Esophagus muscularis mucosa (tissue), 4 donors: ENCODE data around the gene PIGC. TPM values are rescaled to one million over a fixed set of nuclear protein-coding genes. Genes with fewer than 3 reads are reported as not detected.

ENCODE experiments used
- DNase-seq: peaks from one replicate; pipeline ENCODE4 v3.0.0-alpha.2; 2017; ENCODE audit errors: extremely low spot score
- H3K27ac ChIP-seq, 4 donors: fragments of 200-600 bp; sonication (generic); replicated peaks in 1 of 4; 1 replicate in 3 of 4; 2 replicates in 1 of 4; pipeline ENCODE4 v1.5.1; 2016 to 2019; ENCODE audit warnings: mild to moderate bottlenecking in 1 of 4
- H3K27me3 ChIP-seq, 4 donors: fragments of 200-600 bp; sonication (generic); one replicate each; pipeline versions ENCODE4 v1.5.1 to v1.6.0; 2016 to 2019
- H3K36me3 ChIP-seq, 4 donors: fragments of 200-600 bp; sonication (generic); one replicate each; pipeline ENCODE4 v1.5.1; 2016 to 2019
- H3K4me1 ChIP-seq, 4 donors: fragments of 200-600 bp; sonication (generic); one replicate each; pipeline ENCODE4 v1.5.1; 2016 to 2019
- H3K4me3 ChIP-seq, 4 donors: fragments of 200-600 bp; sonication (generic); 1 replicate in 2 of 4; 2 replicates in 2 of 4; pipeline ENCODE4 v1.5.1; 2016 to 2019; ENCODE audit warnings: mild to moderate bottlenecking in 4 of 4, moderate library complexity in 1 of 4
- H3K9me3 ChIP-seq, 4 donors: fragments of 200-600 bp; sonication (generic); 1 replicate in 3 of 4; 2 replicates in 1 of 4; pipeline ENCODE4 v1.5.1; 2016 to 2019
- EP300 ChIP-seq: sonication (generic); formaldehyde crosslinking; IDR thresholded peaks from one replicate; pipeline ENCODE4 v1.6.1; 2017; ENCODE audit warnings: antibody characterized with exemption
- POLR2A ChIP-seq: fragments of 450-650 bp; IDR thresholded peaks from one replicate; pipeline ENCODE4 v1.6.1; 2017; ENCODE audit warnings: antibody characterized with exemption, moderate library complexity, mild to moderate bottlenecking, low read depth
- POLR2AphosphoS5 ChIP-seq, 2 donors: sonication (generic); formaldehyde crosslinking; IDR thresholded peaks; one replicate each; pipeline ENCODE4 v1.6.1; 2017; ENCODE audit warnings: antibody characterized with exemption in 2 of 2
- WGBS: methylation state at CpG from one replicate; pipeline ENCODE4 v1.1.5; 2018; 5-methylcytosine and 5-hydroxymethylcytosine counted together
- intact Hi-C: fragments of 100-400 bp; cut with DNase I; formaldehyde crosslinking; loops from one replicate; pipeline ENCODE4 v1.15.1; 2023
- total RNA-seq, 4 donors: library from RNA; depleted of rRNA; stranded (reverse); fragments of >200 nt; gene quantifications; one replicate each; pipeline versions ENCODE4 v1.1.0 to v1.2.1, GENCODE V29; 2016
- TF ChIP-seq, protein P1 (sequence below), 3 experiments: fragments of 200-600 bp in 2 of 3; fragments of 450-650 bp in 1 of 3; sonication (generic) in 2 of 3; IDR thresholded peaks; one replicate each; pipeline ENCODE4 v1.5.1; 2017 to 2019; ENCODE audit warnings: antibody characterized with exemption in 3 of 3, mild to moderate bottlenecking in 2 of 3, moderate library complexity in 1 of 3

Gene PIGC
- total RNA-seq, 4 donors from 2014 or later = 18.9 to 25.7 (median 20.9) TPM

DNA sequence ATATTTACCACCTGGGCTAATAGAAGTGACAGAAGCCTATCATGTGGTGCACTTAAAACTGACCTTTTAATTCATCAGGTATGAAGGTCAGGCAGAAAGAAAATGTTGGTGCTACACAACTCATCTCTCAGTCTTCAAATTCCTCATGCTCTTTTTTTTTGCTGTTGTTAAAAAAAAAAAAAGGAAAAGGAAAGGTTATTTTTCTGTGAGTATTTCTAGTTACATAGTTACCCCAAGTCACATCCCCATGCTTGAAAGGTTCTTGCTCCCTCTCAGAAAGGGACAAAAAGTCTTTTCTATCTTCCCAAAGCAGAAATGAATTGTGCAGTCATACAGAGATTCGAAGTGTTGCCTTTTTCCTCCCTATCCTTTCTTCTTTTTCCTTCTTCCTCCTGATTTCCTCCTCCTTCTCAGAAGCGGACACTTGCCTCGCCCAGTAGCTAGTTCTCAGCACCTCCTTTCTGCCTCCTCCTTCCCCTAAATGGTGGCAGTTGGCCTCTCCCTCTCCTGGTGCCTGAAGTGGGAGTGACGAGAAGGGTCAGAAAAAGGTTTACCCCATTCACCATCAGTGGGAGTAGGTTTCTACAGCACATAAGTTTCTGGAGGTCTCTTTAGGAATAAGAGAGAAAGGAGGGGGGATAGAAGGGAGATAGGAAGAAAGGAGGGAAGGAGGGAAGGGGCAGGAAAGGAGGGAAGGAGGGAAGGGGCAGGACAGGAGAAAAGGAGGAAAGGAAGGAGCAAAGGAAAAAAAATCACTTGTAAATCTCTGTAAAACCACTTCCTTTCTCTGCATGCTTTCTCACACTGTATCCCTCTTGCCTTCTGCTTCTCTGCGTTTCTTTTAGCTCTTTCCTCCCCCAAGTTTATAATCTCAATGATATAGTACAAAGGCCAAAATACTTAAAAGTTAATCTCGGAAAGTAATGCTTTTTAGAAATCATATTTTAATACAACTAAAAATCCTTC is 43.8 kb downstream of the PIGC start:
- Histone ChIP-seq H3K27me3 (no peaks in the 10 kb centered on the region), H3K27ac (peak overlapping the region; percentile 75 to 82 (median 82)), H3K4me1 (peaks cover 29 to 58% (median 48%) of the 10 kb centered on the region in 4 donors), H3K36me3 (no peaks in the 10 kb centered on the region), H3K9me3 (no peaks in the 10 kb centered on the region), H3K4me3 (no peak overlapping the region)
- TF ChIP-seq POLR2AphosphoS5 (IDR thresholded peaks at IDR 0.05) (no peak), POLR2A (no peak), EP300 (no peak)
- TF ChIP-seq, protein P1, sequence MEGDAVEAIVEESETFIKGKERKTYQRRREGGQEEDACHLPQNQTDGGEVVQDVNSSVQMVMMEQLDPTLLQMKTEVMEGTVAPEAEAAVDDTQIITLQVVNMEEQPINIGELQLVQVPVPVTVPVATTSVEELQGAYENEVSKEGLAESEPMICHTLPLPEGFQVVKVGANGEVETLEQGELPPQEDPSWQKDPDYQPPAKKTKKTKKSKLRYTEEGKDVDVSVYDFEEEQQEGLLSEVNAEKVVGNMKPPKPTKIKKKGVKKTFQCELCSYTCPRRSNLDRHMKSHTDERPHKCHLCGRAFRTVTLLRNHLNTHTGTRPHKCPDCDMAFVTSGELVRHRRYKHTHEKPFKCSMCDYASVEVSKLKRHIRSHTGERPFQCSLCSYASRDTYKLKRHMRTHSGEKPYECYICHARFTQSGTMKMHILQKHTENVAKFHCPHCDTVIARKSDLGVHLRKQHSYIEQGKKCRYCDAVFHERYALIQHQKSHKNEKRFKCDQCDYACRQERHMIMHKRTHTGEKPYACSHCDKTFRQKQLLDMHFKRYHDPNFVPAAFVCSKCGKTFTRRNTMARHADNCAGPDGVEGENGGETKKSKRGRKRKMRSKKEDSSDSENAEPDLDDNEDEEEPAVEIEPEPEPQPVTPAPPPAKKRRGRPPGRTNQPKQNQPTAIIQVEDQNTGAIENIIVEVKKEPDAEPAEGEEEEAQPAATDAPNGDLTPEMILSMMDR (IDR thresholded peaks at IDR 0.05) = no peak
- DNase-seq = no peak
- intact Hi-C loops = loop anchor here (1.0 to 10.0 kb wide), 6 partner anchors 38 to 398 kb away; no protein-coding TSS in a partner anchor
- WGBS = 64% methylated on average over 6 of the region's 6 CpGs

DNA sequence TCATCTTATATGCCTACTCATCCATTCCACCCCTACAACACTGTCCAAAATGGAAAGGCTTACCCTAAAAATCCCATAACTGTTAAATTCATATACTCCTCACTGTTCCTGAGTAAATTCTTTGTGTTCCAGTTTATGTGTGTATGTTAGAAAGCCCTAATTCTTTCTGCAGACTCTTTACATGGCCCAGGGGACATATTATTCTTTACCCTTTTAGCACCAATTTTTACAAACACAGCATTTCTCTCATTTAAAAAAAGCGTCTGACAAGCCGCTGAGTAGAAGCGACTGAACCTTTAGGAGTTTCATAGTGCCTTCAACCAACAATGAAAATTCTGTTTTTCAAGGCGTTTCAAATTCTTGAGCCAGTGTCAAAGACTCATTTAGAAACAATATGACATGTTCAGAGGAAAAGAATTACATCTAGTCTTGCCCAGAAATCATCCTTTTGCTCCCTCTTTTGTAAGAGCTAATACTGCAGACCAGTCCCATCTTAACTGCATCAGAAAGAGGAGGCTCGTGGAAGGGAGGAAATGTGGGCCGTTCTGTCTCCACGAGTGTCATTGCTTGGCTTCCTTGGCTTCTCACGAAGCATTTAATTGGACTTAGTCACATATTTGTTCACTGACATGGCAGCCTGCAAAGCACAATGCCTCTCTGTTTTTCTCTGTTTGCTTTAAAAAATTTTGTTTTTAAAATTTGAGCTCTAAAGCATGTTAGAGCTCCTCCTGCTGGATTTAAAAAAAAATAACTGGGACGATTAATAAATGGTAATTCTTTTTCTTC is 44.7 kb downstream of the PIGC start:
- DNase-seq = no peak
- intact Hi-C loops = loop anchor here (2.0 to 10.0 kb wide), 3 partner anchors 37 to 254 kb away; no protein-coding TSS in a partner anchor
- WGBS = 20% methylated on average over 9 of the region's 9 CpGs
- H3K9me3 ChIP-seq = no peaks in the 10 kb centered on the region
- H3K4me3 ChIP-seq = peak overlapping the region; percentile 13 to 37 (median 15)
- peaks cover 29 to 67% (median 57%) of the 10 kb centered on the region in 4 donors for H3K4me1 ChIP-seq
- TF ChIP-seq, protein P1 (IDR thresholded peaks at IDR 0.05) = peak; percentile 64 to 82 (median 77)
- TF ChIP-seq POLR2AphosphoS5 (IDR thresholded peaks at IDR 0.05) = peak; percentile 70 to 80
- TF ChIP-seq EP300 = no peak
- no peaks in the 10 kb centered on the region for H3K36me3 ChIP-seq
- no peaks in the 10 kb centered on the region for H3K27me3 ChIP-seq
- peak overlapping the region; percentile 75 to 82 (median 82) for H3K27ac ChIP-seq

DNA sequence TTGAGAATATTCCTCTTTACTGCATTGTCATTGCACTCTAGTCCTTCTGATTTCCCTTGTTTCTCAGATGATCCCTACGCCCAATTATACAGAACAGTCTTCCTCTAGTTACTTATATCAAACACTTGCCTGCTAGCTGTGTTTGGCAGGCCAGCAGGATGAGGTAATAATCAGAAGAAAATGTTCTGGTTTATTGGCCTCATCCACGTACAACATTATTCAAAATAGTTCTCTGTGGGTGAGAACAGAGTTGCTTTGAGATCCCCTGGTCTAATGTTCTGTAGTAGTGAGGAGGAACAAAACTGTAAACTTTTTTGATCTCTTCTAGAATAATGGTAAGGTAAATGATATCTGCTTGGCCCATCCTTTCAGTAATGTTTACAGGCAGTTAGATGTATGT is 45.7 kb downstream of the PIGC start:
- DNase-seq = no peak
- H3K9me3 ChIP-seq = no peaks in the 10 kb centered on the region
- peaks cover 29 to 77% (median 67%) of the 10 kb centered on the region in 4 donors for H3K4me1 ChIP-seq
- intact Hi-C loops = loop anchor here (2.0 to 10.0 kb wide), 3 partner anchors 36 to 253 kb away; no protein-coding TSS in a partner anchor
- H3K4me3 ChIP-seq = peak overlapping the region in 1 of 4 donors; percentile 14
- H3K36me3 ChIP-seq = no peaks in the 10 kb centered on the region
- 53% methylated on average over 2 of the region's 2 CpGs for WGBS
- no peaks in the 10 kb centered on the region for H3K27me3 ChIP-seq
- peak overlapping the region; percentile 75 to 82 (median 82) for H3K27ac ChIP-seq
- TF ChIP-seq POLR2A (no peak), POLR2AphosphoS5 (IDR thresholded peaks at IDR 0.05) (peak in 1 of 2 donors; percentile 42), EP300 (no peak)
- TF ChIP-seq, protein P1 (IDR thresholded peaks at IDR 0.05) = no peak

DNA sequence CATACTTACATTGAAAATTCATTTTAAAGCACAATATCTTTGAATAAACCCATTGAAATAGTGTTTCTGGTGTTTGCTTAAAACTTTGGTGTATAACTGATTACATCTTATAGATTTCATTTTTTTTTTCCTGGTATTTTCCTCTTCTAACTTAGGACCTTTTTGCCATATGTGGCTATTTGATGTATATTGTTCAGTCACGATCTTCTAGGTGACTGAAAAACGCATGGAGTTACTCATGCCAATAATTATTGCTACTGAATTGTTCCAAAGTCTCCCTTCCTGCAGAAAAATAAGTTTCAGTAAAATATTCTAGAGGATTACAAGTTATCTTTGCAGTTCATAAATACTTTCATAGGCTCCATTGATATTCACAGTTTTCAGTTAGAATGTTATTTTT is 46.2 kb downstream of the PIGC start:
- Histone ChIP-seq H3K4me3 (no peak overlapping the region), H3K27ac (peak overlapping the region; percentile 75 to 82 (median 82)), H3K4me1 (peaks cover 29 to 82% (median 70%) of the 10 kb centered on the region in 4 donors), H3K27me3 (no peaks in the 10 kb centered on the region), H3K36me3 (no peaks in the 10 kb centered on the region), H3K9me3 (no peaks in the 10 kb centered on the region)
- WGBS = 59% methylated on average over 2 of the region's 2 CpGs
- DNase-seq = no peak
- TF ChIP-seq, protein P1 (IDR thresholded peaks at IDR 0.05) = no peak
- no peak for TF ChIP-seq EP300
- no peak for TF ChIP-seq POLR2A
- TF ChIP-seq POLR2AphosphoS5 (IDR thresholded peaks at IDR 0.05) = no peak
- intact Hi-C loops = loop anchor here (2.0 to 10.0 kb wide), 3 partner anchors 35 to 253 kb away; no protein-coding TSS in a partner anchor
